HepG2 (cell line): ENCODE measurements around the gene AHRR.

Source experiments
- CBX2 ChIP-seq, 2 experiments: fragments of 200-600 bp in 1 of 2; sonication (generic); formaldehyde crosslinking in 1 of 2; IDR thresholded peaks; 2 replicates each; pipeline versions ENCODE4 v1.7.0 to v1.8.1; 2018 to 2022; ENCODE audit warnings: low read depth in 2 of 2, low read length in 1 of 2, mild to moderate bottlenecking in 1 of 2, missing genetic modification reagents in 1 of 2
- CTCF ChIP-seq: sonication (generic); formaldehyde crosslinking; IDR thresholded peaks from 2 replicates; pipeline ENCODE4 v1.5.0; 2020; ENCODE audit warnings: mild to moderate bottlenecking, missing genetic modification reagents, moderate library complexity
- DZIP1 ChIP-seq: sonication (generic); formaldehyde crosslinking; IDR thresholded peaks from 2 replicates; pipeline ENCODE4 v1.5.0; 2020; ENCODE audit warnings: mild to moderate bottlenecking, missing genetic modification reagents
- FOXK1 ChIP-seq: sonication (generic); formaldehyde crosslinking; IDR thresholded peaks from 2 replicates; pipeline ENCODE4 v1.4.0; 2020; ENCODE audit warnings: low read depth, missing genetic modification reagents, borderline replicate concordance
- JUNB ChIP-seq: sonication (generic); formaldehyde crosslinking; IDR thresholded peaks from 2 replicates; pipeline ENCODE4 v1.8.0; 2022; ENCODE audit warnings: missing genetic modification reagents, mild to moderate bottlenecking, borderline replicate concordance
- RAD21 ChIP-seq: fragments of 450-650 bp; formaldehyde crosslinking; IDR thresholded peaks from 2 replicates; pipeline ENCODE4 v1.5.0; 2020; ENCODE audit warnings: mild to moderate bottlenecking
- TFE3 ChIP-seq: IDR thresholded peaks from 2 replicates; pipeline ENCODE4 v1.6.1; 2016
- ZNF264 ChIP-seq: sonication (generic); formaldehyde crosslinking; IDR thresholded peaks from 2 replicates; pipeline ENCODE4 v1.4.0; 2020; ENCODE audit warnings: missing genetic modification reagents
- ZNF367 ChIP-seq: sonication (generic); formaldehyde crosslinking; IDR thresholded peaks from 2 replicates; pipeline ENCODE4 v1.4.0; 2020; ENCODE audit warnings: missing genetic modification reagents, borderline replicate concordance
- TF ChIP-seq, protein P1 (sequence below): sonication (generic); formaldehyde crosslinking; IDR thresholded peaks from 2 replicates; pipeline ENCODE4 v1.5.0; 2020; ENCODE audit warnings: missing genetic modification reagents, mild to moderate bottlenecking, borderline replicate concordance

DNA sequence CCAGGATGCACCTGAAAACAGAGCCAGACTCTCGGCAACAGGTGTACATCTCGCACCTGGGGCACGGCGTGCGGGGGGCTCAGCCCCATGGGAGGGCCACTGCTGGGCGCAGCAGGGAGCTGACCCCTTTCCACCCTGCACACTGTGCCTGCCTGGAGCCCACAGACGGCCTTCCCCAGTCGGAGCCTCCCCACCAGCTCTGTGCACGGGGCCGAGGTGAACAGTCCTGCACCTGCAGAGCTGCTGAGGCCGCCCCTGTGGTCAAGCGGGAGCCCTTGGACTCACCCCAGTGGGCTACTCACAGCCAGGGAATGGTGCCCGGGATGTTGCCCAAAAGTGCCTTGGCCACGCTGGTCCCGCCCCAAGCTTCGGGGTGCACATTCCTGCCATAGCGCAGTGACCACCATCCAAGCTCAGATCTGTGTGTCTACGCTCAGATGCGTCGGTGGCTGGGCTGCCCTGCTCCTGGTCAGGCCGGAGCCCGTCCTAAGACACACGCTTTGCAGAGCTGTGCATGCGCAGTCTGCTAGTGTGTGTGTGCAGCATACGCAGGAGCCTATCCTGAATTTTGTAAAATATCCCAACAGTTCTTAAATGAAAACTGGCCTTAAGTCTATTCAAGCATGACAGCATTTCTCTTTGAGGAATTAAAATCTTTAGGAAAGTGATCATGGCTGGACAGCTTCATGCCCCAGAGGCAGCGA, 113.1 kb downstream of the AHRR start:
- TF ChIP-seq, protein P1, sequence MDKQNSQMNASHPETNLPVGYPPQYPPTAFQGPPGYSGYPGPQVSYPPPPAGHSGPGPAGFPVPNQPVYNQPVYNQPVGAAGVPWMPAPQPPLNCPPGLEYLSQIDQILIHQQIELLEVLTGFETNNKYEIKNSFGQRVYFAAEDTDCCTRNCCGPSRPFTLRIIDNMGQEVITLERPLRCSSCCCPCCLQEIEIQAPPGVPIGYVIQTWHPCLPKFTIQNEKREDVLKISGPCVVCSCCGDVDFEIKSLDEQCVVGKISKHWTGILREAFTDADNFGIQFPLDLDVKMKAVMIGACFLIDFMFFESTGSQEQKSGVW (CRISPR knock-in tag): no peak
- TF ChIP-seq ZNF367 (CRISPR knock-in tag) (no peak), DZIP1 (CRISPR knock-in tag) (no peak), JUNB (CRISPR knock-in tag) (no peak), CTCF (CRISPR knock-in tag) (no peak), TFE3 (CRISPR knock-in tag) (no peak), RAD21 (no peak), FOXK1 (no peak), CBX2 (IDR thresholded peaks at IDR 0.05; ENCODE audit: low read depth, low read length) (no peak), CBX2 (CRISPR knock-in tag; IDR thresholded peaks at IDR 0.05; ENCODE audit: low read depth) (no peak), ZNF264 (CRISPR knock-in tag) (no peak)
